HG03097 (cell line): ENCODE measurements around the gene THAP4.
"Not testable (repeated sequence)": the region's sequence is repeated elsewhere in the genome, so short reads cannot be mapped to it uniquely, and the experiment has no call there.

Source experiments
- ATAC-seq: cut with Tn5 transposase; IDR thresholded peaks from one replicate; pipeline ENCODE4 v1.9.1; 2021; ENCODE audit not compliant: unreplicated experiment, low FRiP score

The THAP4 gene

DNA sequence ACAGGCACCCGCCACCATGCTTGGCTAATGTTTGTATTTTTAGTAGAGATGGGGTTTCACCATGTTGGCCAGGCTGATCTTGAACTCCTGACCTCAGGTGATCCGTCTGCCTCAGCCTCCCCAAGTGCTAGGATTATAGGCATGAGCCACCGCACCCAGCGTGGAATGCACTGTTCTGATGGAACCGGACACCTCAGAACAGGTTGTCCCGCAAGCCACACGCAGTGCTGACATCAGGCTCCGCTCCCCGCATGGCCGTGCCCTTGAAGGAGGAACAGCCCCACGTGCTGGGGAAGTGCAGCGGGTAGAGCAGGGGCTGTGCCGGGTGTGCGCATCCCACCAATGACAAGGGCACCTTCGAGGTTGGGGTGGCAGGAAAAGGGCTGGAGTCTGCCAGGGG is 69.7 kb downstream of the THAP4 start:
- ATAC-seq = not testable (repeated sequence)

DNA sequence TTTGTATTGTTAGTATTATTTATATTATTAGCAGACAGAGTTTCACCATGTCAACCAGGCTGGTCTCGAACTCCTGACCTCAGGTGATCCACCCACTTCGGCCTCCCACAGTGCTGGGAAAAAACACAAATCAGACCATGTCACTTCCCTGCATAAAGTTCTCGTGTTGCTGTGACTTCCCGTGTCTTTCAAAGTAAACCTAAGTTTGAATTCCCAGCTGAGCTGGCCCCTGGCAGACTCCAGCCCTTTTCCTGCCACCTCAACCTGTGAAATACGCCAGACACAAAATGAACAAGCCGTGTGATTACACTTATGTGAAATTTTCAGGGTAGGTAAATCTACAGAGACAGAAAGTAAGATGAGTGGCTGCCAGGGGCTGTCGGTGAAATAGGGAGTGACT is 70.5 kb downstream of the THAP4 start:
- no peak for ATAC-seq

DNA sequence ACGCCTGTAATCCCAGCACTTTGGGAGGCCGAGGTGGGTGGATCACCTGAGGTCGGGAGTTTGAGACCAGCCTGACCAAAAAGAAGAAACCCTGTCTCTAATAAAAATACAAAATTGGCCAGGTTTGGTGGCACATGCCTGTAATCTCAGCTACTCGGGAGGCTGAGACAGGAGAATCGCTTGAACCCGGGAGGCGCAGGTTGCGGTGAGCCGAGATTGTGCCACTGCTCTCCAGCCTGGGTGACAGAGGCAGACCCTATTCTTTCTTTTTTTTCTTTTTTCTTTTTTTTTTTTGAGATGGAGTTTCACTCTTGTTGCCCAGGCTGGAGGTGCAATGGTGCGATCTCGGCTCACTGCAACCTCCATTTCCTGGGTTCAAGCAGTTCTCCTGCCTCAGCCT is 70.9 kb downstream of the THAP4 start:
- not testable (repeated sequence) for ATAC-seq

DNA sequence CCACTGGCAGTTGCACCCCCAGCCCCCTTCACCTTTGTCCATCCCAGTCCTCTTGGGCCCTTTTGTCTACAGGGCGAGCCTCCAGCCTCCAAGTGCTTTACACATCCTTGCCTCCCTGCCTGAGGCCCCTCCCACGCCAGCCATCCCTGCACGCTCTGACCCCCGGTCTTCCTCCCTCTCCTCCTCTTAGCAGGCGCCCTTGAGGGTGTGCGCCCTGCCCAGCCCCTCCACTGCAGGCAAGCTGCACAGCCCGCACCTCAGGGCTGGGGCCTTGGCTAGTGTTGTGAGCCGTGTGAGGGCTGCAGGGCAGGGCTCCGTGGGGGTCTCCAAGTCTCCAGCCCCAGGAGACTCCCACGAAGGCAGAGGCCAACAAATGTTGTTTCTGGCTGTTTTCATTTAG is 71.5 kb downstream of the THAP4 start:
- no peak for ATAC-seq

DNA sequence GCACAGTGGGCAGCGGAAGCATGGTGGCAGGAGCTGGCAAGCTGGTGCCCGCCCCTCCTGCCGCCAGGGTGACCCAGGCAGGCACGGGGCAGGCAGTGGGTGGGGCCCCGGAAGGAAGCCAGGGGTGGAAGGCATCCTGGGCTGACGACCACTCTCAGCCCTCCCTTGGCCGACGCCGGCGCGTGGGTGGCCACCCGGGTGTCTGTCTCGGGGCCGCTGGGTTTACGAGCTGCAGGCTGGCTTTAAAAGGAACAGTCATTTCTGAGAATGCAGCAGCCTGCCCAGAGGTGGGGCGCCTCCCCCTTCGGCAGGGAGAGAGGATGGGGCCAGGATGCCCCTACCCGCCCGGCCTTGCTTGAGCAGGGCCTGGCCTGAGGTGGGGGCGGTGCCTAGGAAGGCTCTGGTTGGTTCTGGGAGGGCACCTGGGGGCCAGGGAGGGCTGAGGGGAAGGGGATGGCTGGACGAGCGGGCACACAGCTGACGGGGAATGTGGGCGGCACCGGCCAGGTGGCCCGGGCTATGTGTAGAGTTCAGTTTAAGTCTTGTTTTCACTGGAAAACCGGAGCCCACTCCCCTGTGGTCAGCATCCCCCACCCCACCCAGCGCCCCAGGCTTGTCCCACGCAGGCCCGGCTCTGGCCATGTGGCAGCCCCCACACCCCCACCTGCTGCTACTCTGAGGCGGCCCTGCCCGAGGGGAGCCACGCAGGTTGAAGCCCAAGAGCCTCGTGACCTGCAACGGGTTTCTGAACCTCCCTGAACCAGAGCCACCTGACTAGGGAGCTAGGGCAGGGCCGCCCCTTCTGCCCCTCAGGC is 72.2 kb downstream of the THAP4 start:
- ATAC-seq = no peak

DNA sequence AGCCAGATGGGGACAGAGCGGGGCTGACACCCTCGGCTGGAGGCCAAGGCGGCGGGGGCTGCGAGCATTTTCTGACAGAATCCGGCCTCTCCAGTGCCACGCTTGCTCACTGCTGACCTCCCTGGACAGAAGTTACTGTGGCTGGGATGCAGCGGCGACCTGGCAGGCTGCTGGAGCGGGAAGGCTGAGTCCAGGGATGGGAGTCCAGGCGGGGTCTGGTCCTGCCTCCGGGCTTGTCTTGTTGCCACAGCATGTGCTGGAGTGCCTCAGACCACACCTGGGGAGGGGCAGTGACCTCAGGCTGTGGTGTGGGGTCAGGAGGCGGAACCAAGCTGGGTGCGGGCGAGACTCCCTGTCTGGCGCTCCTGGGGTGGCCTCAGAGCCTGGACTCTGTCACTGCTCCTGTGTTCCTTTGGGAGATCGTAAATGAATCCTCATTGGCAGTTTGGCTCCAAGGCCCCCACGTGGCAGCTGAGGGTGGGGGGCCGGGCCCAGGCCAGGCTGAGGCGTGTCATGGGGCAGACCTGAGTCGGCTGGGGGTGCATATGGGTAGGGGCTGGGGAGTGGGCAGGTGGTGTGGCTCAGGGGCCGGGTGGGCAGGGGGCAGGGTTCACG is 72.9 kb downstream of the THAP4 start:
- no peak for ATAC-seq

DNA sequence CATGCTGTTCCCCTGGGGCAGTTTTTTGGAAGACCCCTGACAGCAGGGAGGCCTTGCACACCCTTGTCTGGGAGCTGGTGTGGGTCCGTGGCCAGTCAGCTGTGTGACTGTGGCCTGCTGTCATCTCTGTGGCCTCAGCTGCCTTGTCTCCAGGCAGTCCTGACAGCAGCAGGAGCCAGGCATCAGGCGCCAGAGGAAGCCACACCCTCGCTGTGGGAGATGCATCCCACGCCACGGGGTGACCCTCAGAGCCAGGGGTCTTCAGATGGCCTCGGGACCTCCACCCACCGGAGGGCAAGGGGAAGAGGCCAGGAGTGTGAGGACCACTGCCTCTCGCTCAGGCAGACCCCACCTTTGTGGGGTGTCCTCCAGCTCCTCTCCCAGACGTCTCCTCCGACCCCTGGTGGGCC is 73.4 kb downstream of the THAP4 start:
- no peak for ATAC-seq

DNA sequence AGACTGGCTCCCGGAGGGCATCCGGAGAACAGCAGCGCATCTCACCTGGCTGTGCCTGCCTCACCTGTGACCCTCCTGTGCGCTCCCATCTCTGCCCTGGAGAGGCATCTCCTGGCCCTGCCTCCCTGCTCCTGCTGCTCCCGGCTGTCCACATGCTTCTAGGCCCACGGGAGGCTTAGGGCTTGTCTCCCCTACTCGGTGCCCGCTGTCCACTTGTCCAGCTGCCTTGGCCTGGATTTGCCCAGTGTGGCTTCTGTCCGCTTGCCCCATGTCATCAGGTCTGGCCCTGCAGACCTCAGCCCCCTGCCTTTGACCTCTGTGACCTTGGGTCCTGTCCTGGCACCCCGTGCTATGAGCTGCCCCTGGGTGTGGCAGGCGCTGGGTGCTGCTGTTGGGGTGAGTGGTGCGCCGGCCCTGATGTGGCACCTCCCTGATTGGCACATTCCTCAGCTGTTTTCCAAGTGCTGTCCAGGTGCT is 73.9 kb downstream of the THAP4 start:
- no peak for ATAC-seq

DNA sequence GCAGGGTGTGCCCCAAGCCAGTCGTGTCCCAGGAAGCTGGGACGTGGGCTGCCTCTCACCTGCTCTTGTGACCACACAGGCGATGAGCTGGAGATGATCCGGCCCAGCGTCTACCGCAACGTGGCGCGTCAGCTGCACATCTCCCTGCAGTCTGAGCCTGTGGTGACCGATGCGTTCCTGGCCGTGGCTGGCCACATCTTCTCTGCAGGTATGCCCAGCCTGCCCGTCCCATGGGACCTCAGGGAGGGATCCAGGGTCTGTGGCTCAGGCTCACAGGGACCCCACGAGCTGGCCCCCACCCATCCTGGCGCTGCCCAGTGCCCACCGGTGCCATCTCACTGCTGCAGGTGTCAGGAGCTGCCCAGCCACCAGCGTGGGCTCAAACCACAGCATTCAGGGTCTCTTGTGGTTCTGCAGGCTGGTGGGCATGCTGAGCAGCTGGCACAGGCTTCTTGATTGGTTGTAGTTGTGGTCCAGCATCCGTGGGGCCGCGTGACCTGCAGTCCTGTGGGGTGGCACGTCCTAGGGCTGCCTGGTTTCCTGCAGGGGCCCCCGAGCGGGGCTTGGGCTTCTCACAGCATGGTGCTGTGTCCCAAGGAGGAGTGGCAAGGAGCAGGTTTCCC is 74.6 kb downstream of the THAP4 start:
- ATAC-seq = no peak

DNA sequence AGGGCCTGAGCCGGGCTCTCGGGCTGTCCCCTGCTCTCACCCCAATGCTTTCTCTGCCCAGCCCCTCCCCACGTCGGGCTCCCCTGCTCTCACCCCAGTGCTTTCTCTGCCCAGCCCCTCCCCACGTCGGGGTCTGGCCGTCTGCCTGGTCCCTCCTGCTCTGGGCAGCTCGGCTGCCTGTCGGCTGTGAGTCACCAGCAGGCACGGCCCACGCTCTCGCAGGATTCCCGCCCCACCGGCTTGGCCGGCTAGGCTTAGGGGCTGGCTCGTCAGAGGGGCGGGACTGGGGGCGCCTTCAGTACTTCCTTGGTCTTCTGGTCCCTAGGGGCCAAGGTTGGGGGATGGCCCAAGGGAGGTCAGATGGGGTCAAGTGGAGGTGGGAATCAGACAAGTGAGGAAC is 75.1 kb downstream of the THAP4 start:
- no peak for ATAC-seq

DNA sequence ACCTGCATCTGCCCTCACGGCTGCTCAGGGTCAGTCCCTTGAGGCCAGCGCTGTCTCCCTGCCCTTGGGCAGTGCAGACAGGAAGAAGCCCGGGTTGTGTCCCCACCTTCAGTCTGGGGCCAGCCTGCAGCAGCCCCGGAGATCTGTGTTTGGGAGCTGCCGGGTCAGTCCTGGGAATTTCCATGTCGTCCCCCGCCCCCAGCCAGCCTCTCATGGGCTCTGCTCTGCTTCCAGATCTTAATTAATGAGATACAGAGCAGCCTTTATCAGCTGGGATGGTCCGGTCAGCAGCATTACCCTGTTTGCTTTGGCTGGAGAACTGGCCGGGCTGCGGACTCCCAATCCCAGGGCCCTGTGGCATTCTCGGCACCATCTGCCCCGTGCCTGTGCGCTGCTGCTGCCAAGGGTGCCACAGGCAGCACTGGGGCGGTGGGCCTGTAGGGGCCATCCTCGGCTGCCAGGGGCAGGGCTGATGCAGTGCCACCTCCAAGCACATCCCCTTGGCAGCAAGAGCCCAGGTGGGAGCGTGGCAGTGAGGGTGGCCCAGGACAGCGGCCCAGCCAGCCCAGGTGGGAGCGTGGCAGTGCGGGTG is 76.0 kb downstream of the THAP4 start:
- no peak for ATAC-seq

DNA sequence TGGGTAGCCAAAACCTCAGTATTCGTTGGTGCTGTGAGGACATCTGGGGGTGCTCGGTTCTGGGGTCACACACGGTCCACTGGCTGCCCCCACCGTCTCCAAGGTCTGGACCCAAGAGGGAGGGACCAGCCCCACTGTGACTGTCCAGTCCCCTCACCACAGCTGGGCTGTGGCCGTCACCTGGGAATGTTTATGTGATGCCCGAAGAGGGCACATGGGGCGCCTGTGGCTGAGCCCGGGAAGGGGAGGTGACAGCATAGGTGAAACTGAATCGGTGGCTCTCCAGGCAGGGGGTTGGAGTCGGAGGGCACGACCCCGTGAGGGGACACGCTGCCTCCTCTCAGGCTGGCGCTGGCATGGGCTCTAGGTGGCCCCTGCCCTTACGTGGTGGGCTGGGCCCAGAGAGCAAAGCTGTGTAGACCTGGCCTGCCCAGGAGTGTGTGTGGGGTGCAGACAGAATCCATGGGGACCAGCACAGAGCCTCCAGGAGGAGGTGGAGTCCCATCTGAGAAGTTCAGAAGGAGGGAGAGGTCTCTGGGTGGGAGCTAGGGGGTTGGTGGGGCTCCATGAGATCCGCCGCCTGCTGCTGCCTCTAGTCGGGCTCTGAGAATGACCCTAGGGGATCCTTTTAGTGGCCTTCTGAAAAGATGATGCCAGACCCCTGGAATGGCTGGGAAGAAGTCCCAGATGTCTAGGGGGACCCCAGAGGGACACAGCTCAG is 76.6 kb downstream of the THAP4 start:
- no peak for ATAC-seq

DNA sequence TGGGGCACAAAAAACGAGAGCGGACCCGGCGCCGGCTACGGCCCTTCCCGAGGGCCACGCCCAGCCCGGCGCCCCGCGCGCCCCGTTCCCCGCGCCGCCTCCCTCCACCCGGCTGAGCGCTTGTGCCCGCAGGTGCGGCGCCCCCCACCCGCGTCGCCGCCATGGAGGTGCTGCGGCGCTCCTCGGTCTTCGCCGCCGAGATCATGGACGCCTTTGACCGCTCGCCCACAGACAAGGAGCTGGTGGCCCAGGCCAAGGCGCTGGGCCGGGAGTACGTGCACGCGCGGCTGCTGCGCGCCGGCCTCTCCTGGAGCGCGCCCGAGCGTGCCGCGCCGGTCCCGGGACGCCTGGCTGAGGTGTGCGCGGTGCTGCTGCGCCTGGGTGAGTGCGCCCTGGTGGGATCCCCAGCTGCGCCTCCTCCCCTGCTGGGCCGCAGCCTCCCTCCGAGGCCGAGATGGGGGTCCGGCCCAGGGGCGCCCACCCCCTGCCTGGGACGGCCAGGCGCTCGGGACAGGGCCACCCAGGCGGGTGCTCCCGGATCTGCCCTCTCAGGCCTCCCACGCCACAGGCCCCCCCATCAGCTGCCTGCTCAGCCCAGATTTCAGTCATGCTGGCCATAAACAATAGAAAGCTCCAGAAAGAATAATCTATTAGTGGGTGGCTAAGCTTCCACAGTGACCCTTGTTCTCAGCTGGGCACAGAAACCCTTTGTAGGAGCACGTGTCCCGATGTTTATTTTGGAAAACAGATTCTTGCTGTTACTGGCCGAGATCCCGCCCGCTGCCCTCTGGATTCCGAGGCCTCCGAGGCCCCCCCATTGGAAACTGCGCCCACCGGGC is 77.4 kb downstream of the THAP4 start:
- ATAC-seq = no peak

DNA sequence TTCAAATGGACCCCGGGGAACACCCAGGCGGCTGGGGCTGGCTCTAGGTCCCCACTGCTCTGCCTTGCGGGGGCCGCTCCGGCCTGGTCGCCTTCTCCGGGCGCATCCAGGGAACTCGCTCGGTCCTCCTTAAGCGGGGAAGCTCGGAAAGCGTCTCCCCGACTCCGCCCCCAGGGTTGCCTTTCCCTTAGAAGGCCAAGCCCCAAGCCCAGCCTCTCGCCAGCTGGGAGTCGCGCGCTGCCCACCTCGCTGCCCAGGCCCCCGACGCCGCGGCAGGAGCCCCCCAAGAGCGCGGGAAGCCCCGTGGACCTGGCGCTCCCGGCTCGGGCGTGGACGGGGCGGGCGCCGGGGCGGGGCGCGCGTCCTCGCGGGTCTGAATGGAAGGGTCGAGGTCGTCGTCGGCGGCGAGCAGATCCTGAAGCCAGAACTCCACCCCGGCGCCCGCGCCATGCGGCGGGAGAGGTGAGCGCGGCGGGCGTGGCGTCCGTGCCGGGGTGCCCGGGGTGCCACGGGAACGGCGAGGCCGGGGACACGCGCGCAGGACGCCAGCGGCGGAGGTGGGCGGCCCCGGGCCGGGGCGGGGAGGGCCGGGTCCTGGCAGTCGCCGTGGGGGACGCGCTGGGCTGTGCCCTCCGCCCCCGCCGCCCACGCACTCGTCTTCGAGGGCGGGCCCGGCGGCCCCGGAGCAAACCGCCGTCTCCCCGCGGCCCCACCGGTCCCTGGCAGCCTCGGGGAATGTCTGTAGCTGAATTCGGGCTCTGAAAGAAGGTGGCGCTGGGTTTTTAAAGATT is 78.2 kb downstream of the THAP4 start, which contains the start of gene BOK:
BOK (plus strand) TSS at position 214 of the 791 bp plus-strand sequence. CDS start 739 bp downstream, outside the sequence.
- no peak for ATAC-seq

DNA sequence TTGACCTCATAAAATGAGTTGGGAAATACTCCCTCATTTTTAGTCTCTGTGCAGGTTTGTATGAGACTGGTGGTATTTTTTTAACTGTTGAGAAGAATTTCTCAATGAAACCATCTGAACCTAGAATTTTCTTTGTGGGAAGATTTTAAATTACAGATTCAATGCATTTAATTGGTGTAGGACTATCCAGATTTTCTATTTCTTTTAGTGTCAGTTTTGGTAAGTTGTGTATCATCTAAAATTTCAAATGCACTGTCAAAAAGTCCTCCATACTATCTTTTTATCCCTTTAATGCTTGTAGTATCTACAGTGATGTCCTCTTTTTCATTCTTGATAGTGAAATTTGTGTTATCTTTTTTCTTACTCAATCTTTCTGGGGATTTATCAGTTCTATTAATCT is 80.2 kb downstream of the THAP4 start:
- ATAC-seq = no peak

DNA sequence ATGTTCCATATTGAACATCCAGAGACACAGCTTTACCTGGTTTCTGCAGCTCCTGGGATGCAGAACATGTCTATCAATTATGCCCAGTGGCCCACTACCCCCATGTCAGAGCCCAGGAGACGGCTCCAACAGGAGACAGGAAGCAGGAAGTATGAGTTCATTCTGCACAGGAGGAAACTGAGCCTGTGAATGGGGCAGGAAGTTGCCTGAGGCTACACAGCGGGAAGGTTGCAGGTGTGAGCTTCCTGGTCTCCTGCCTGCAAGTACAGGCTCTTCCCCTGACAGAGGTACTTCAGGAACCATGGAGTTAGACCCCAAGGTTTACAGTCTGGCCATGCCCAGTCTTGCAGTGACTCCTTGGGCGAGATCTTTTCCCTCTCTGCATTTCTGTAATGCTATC is 81.2 kb downstream of the THAP4 start:
- ATAC-seq = no peak

DNA sequence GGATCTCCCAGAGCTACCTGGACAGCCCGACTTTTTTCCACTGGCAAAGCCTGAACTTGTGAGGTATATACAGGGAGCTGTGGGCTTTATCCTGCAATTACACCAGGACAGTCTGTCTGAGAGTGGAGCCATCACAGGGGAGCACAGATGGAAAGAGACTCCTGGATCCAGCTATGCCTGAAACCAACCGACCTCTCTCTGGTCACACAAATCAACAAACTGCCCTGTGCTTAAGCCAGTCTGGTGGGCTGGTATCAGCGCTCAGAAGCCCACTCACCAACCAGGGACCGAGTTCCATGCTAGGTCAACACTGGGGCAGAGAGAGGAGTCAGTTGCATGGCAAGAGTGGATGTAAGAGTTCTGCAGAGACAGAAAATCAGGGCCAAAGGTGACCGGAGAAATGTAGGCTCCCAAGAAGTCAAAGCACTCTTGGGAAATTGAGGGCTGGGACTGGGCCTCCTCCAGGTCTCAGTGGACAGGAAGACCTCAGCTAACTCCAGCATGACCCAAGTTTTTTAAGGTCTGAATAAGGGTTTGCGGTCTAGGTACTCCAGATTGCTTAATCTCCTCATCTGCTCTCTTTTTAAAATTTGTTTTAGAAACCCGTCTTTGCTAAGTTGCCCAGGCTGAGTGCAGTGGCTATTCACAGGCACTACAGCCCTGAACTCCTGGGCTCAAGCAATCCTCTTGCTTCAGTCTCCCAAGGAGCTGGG is 82.2 kb downstream of the THAP4 start:
- no peak for ATAC-seq

DNA sequence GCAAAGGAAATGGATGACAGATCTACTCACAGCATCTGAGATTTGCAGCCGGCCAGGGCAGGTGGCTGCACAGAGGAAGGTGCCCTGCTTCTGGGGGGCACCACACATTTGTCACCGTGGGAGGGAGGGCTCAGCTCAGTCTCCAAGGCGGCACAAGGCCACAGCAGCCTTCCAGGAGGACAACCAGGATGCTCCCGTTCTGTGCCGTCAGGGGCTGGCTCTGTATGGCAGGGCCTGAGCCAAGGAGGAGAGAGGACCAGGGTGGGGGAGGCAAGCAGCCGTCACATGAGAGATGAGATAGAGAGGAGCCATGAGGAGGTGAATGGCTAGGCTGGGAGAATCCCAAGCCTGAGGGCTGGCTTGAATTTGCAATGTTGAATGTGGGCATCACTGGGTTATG is 83.0 kb downstream of the THAP4 start:
- no peak for ATAC-seq

DNA sequence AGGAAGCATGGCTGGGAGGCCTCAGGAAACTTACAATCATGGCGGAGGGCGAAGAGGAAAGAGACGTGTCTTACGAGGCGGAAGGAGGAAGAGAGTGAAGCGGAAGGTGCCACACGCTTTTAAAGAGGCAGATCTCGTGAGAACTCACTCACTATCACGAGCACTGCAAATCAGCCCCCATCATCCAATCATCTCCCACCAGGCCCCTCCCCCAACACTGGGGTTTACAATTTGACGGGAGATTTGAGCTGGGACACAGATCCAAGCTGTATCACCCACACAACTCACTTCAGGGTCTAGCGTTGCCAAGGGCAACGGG is 83.5 kb downstream of the THAP4 start:
- no peak for ATAC-seq
